Stimulated activated CD4-positive, alpha-beta T cell treated with anti-CD3 and anti-CD28 coated beads, TNF-alpha, amount 100 ng/mL, for 1 hour (primary cell): ENCODE measurements around the gene DDR2.
"Not testable (repeated sequence)": the region's sequence is repeated elsewhere in the genome, so short reads cannot be mapped to it uniquely, and the experiment has no call there.

Experiments used
- DNase-seq, 3 donors: peaks; one replicate each; pipeline ENCODE4 v3.0.0-alpha.2; 2020; ENCODE audit warnings: low read depth in 3 of 3, low spot score in 1 of 3

DDR2 gene

GRCh38 chr1:162719678-162720077 is 87.4 kb downstream of the DDR2 start:
- DNase-seq, result no peak

- DNase-seq, result no peak
These were observed 88.7 kb downstream of the DDR2 start for GRCh38 chr1:162720996-162721395.

GRCh38 chr1:162721471-162721870 is 89.2 kb downstream of the DDR2 start:
- DNase-seq, result no peak

- no peak for DNase-seq
These were observed 89.8 kb downstream of the DDR2 start for GRCh38 chr1:162722036-162722435.

GRCh38 chr1:162724583-162725120 is 92.4 kb downstream of the DDR2 start:
- no peak for DNase-seq

GRCh38 chr1:162725301-162725837 is 93.1 kb downstream of the DDR2 start:
- DNase-seq, result no peak

- DNase-seq, result no peak
These were observed 94.3 kb downstream of the DDR2 start for GRCh38 chr1:162726555-162726954.

- DNase-seq, result not testable (repeated sequence)
These were observed 95.2 kb downstream of the DDR2 start for GRCh38 chr1:162727493-162727892.

GRCh38 chr1:162728573-162728972 is 96.3 kb downstream of the DDR2 start:
- no peak for DNase-seq

- not testable (repeated sequence) for DNase-seq
These were observed 97.0 kb downstream of the DDR2 start for GRCh38 chr1:162729195-162729774.

GRCh38 chr1:162732094-162732493 is 99.8 kb downstream of the DDR2 start:
- no peak for DNase-seq

- no peak for DNase-seq
These were observed 100.5 kb downstream of the DDR2 start for GRCh38 chr1:162732566-162733335.

GRCh38 chr1:162733336-162733590 is 101.0 kb downstream of the DDR2 start:
- DNase-seq, result no peak

- DNase-seq, result no peak
These were observed 101.8 kb downstream of the DDR2 start for GRCh38 chr1:162734047-162734446.

GRCh38 chr1:162736184-162736583 is 103.9 kb downstream of the DDR2 start:
- no peak for DNase-seq

GRCh38 chr1:162736633-162737067 is 104.4 kb downstream of the DDR2 start:
- DNase-seq, result no peak

- no peak for DNase-seq
These were observed 108.5 kb downstream of the DDR2 start for GRCh38 chr1:162740755-162741154.

- no peak for DNase-seq
These were observed 109.3 kb downstream of the DDR2 start for GRCh38 chr1:162741574-162741973.

GRCh38 chr1:162746264-162746942 is 114.1 kb downstream of the DDR2 start:
- not testable (repeated sequence) for DNase-seq

GRCh38 chr1:162753001-162753658 is 120.9 kb downstream of the DDR2 start:
- DNase-seq, result no peak

- no peak for DNase-seq
These were observed 121.8 kb downstream of the DDR2 start for GRCh38 chr1:162753998-162754585.
